CD8-positive, alpha-beta memory T cell (primary cell): ENCODE results near the gene STX1A. TPM values are rescaled to one million over a fixed set of nuclear protein-coding genes. Genes with fewer than 3 reads are reported as not detected.
"Not testable (repeated sequence)": the region's sequence is repeated elsewhere in the genome, so short reads cannot be mapped to it uniquely, and the experiment has no call there.

Source experiments
- CTCF ChIA-PET: fragments of 350-600 bp; sonication (Branson Sonifier 250); formaldehyde crosslinking; loops from one replicate; lab custom pipeline; 2021; ENCODE audit warnings: antibody characterized with exemption; lab: Charles Lee
- POLR2A ChIA-PET: fragments of 350-600 bp; sonication (Branson Sonifier 250); formaldehyde crosslinking; loops from one replicate; lab custom pipeline; 2021; ENCODE audit warnings: antibody characterized with exemption; lab: Charles Lee
- DNase-seq, 5 donors: peaks; one replicate each; pipeline versions ENCODE4 v3.0.0 to v3.0.0-alpha.2; 2020 to 2022; ENCODE audit warnings: mixed read lengths in 1 of 5
- H3K27ac ChIP-seq: one replicate; pipeline ENCODE4 v1.7.0; 2013; ENCODE audit warnings: low read depth, mild to moderate bottlenecking, low read length, moderate library complexity
- H3K27me3 ChIP-seq: 2 replicates; pipeline ENCODE4 v1.7.0; 2013; ENCODE audit warnings: low read length, mild to moderate bottlenecking; ENCODE audit not compliant: insufficient read depth, poor library complexity, severe bottlenecking
- H3K36me3 ChIP-seq: 2 replicates; pipeline ENCODE4 v1.7.0; 2013; ENCODE audit warnings: mild to moderate bottlenecking, low read length, moderate library complexity; ENCODE audit not compliant: insufficient read depth
- H3K4me1 ChIP-seq: 2 replicates; pipeline ENCODE4 v1.7.0; 2013; ENCODE audit warnings: mild to moderate bottlenecking, low read length, moderate library complexity; ENCODE audit not compliant: insufficient read depth
- H3K4me3 ChIP-seq: 2 replicates; pipeline ENCODE4 v1.7.0; 2013; ENCODE audit warnings: mild to moderate bottlenecking, low read length
- H3K9me3 ChIP-seq: 2 replicates; pipeline ENCODE4 v1.7.0; 2013; ENCODE audit warnings: mild to moderate bottlenecking, low read length
- H3K27ac Mint-ChIP-seq, 8 donors: one replicate each; pipeline ENCODE4 v1.8.0; 2020 to 2021; ENCODE audit warnings: mixed read lengths in 8 of 8, mild to moderate bottlenecking in 6 of 8, inconsistent platforms in 3 of 8, moderate library complexity in 3 of 8
- H3K27me3 Mint-ChIP-seq, 2 donors: one replicate each; pipeline ENCODE4 v1.8.0; 2020 to 2021; ENCODE audit warnings: mixed read lengths in 2 of 2, mild to moderate bottlenecking in 1 of 2, moderate library complexity in 1 of 2
- H3K36me3 Mint-ChIP-seq, 3 donors: one replicate each; pipeline ENCODE4 v1.8.0; 2020 to 2021; ENCODE audit warnings: mixed read lengths in 3 of 3, inconsistent platforms in 1 of 3, mild to moderate bottlenecking in 1 of 3
- H3K4me1 Mint-ChIP-seq, 3 donors: one replicate each; pipeline ENCODE4 v1.8.0; 2020 to 2021; ENCODE audit warnings: mixed read lengths in 3 of 3, inconsistent platforms in 1 of 3, mild to moderate bottlenecking in 1 of 3
- H3K4me3 Mint-ChIP-seq, 7 donors: one replicate each; pipeline ENCODE4 v1.8.0; 2020 to 2021; ENCODE audit warnings: mixed read lengths in 7 of 7, mild to moderate bottlenecking in 6 of 7, moderate library complexity in 4 of 7, inconsistent platforms in 2 of 7
- H3K9me3 Mint-ChIP-seq, 5 donors: one replicate each; pipeline ENCODE4 v1.8.0; 2020 to 2022; ENCODE audit warnings: mixed read lengths in 5 of 5, mild to moderate bottlenecking in 3 of 5, moderate library complexity in 2 of 5, inconsistent platforms in 1 of 5
- polyA plus RNA-seq: library from polyadenylated mRNA; unstranded; fragments of 300-500 nt; fragmentation: Illumina TruSeq; gene quantifications from one replicate; pipeline ENCODE4 v1.2.3, GENCODE V29; 2021
- total RNA-seq, 2 experiments: library from RNA; stranded (reverse); gene quantifications; one replicate each; pipeline ENCODE4 v1.2.3, GENCODE V29; 2021

STX1A gene
- total and polyA plus RNA-seq, 3 experiments from 2014 or later, result 1.5 to 18.8 (median 18.4) TPM

DNA sequence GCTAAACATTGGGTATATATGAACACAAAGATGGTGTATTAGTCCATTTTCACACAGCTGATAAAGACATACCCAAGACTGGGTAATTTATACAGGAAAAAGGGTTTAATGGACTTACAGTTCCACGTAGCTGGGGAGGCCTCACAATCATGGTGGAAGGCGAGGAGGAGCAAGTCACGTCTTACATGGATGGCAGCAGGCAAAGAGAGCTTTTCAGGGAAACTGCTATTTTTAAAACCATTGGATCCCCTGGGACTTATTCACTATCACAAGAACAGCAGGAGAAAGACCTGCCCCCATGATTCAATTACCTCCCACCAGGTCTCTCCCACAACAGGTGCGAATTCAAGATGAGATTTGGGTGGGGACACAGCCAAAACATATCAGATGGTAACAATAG lies 64.2 kb downstream of the STX1A start:
- H3K9me3 Mint-ChIP-seq, H3K27me3 ChIP-seq, H3K9me3 ChIP-seq, H3K4me3 Mint-ChIP-seq, H3K36me3 ChIP-seq, H3K27ac ChIP-seq, DNase-seq, H3K4me1 Mint-ChIP-seq, H3K4me1 ChIP-seq, H3K4me3 ChIP-seq, CTCF ChIA-PET, H3K27ac Mint-ChIP-seq, H3K36me3 Mint-ChIP-seq, POLR2A ChIA-PET: not testable (repeated sequence)
- peaks cover 18 to 45% of the 10 kb centered on the region in 2 donors for H3K27me3 Mint-ChIP-seq

DNA sequence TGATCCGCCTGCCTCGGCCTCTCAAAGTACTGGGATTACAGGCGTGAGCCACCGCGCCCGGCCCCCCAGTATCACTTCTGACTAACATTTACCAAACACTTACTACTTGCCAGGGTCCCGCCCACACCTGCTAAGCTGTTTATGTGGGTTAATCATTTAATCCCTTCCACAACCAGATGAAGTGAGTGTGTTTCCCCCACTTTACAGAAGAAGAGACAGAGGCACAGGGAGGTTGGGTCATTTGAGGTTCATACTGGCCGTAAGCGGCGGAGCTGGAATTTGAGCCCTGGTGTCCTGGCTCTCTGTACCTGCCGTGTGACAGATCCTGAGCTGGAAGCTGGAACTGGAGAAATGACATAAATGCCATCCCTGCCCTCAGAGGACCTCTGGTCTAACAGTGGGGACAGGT lies 66.9 kb downstream of the STX1A start:
- no peaks in the 10 kb centered on the region for H3K36me3 ChIP-seq
- POLR2A ChIA-PET, result no interaction called here
- peaks cover 7% of the 10 kb centered on the region for H3K4me1 ChIP-seq
- Mint-ChIP-seq H3K9me3 (no peaks in the 10 kb centered on the region), H3K36me3 (no peaks in the 10 kb centered on the region), H3K4me1 (peaks cover 7 to 12% (median 9%) of the 10 kb centered on the region in 3 donors), H3K4me3 (no peak overlapping the region), H3K27ac (peak overlapping the region in 1 of 8 donors; percentile 39), H3K27me3 (peaks cover 28 to 60% of the 10 kb centered on the region in 2 donors)
- H3K27me3 ChIP-seq, result peaks cover 19% of the 10 kb centered on the region
- H3K4me3 ChIP-seq, result no peak overlapping the region
- no peaks in the 10 kb centered on the region for H3K9me3 ChIP-seq
- CTCF ChIA-PET, result interaction anchor here (0.9 to 1.3 kb wide), 2 partner anchors 9 to 46 kb away, joined by 3 read pairs; no protein-coding TSS in a partner anchor
- H3K27ac ChIP-seq, result no peak overlapping the region
- DNase-seq, result no peak

DNA sequence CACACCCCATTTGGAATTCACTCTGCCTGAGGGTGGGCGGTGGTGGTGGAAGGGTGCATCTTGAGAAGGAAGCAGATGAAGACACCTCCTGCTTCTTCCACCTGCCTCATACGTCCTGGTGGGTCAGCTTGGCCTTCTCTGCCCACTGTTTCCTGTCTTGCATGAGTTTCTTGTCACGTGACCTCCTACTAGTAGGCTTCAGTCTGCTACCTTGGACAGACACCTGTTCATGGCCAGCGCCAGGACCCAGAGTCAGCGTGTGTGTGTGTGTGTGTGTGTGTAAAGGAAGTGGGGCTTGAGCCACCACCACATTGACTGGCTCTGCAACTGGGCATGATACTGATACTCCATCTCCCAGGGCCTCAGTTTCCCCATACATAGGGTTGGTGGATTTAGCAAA lies 68.9 kb downstream of the STX1A start:
- Mint-ChIP-seq H3K36me3 (no peaks in the 10 kb centered on the region), H3K9me3 (no peaks in the 10 kb centered on the region), H3K27me3 (peaks cover 38 to 73% of the 10 kb centered on the region in 2 donors), H3K4me1 (peaks cover 7 to 12% (median 9%) of the 10 kb centered on the region in 3 donors), H3K27ac (no peak overlapping the region), H3K4me3 (no peak overlapping the region)
- H3K27me3 ChIP-seq, result peaks cover 34% of the 10 kb centered on the region
- POLR2A ChIA-PET, result no interaction called here
- peaks cover 7% of the 10 kb centered on the region for H3K4me1 ChIP-seq
- CTCF ChIA-PET, result no interaction called here
- no peaks in the 10 kb centered on the region for H3K36me3 ChIP-seq
- no peak for DNase-seq
- H3K27ac ChIP-seq, result no peak overlapping the region
- no peaks in the 10 kb centered on the region for H3K9me3 ChIP-seq
- no peak overlapping the region for H3K4me3 ChIP-seq

DNA sequence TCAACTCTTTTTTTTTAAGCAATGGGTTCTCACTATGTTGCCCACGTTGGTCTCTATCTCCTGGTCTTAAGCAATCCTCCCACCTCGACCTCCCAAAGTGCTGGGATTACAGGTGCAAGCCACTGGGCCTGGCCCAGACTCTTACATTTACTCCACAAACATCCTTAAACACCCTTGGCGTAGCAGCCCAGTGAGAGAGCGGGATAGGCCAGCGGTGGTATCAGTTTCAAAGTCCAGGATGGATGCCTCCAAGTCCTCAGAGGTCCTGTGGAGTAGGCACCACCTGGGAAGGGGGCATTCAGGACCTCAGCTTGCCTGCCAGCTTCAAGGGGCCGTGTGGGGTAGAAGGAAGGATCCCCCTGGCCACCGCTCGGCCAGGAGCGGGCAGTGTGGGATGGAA lies 69.9 kb downstream of the STX1A start:
- H3K4me1 ChIP-seq, result peaks cover 7% of the 10 kb centered on the region
- H3K4me3 ChIP-seq, result no peak overlapping the region
- no peaks in the 10 kb centered on the region for H3K36me3 Mint-ChIP-seq
- H3K9me3 Mint-ChIP-seq, result no peaks in the 10 kb centered on the region
- H3K27ac Mint-ChIP-seq, result no peak overlapping the region
- H3K9me3 ChIP-seq, result no peaks in the 10 kb centered on the region
- H3K4me3 Mint-ChIP-seq, result peak overlapping the region in 2 of 7 donors; percentile 30 to 49
- H3K4me1 Mint-ChIP-seq, result peaks cover 7 to 12% (median 9%) of the 10 kb centered on the region in 3 donors
- H3K27me3 Mint-ChIP-seq, result peaks cover 43 to 73% of the 10 kb centered on the region in 2 donors
- H3K27ac ChIP-seq, result no peak overlapping the region
- peaks cover 34% of the 10 kb centered on the region for H3K27me3 ChIP-seq
- CTCF ChIA-PET, result no interaction called here
- POLR2A ChIA-PET, result no interaction called here
- no peak for DNase-seq
- no peaks in the 10 kb centered on the region for H3K36me3 ChIP-seq

Other genes starting within 250 kb of the STX1A start
- 100 to 1,000 TPM; 112 to 118 TPM for gene BAZ1B, start 197.4 kb downstream of the STX1A start, total RNA-seq
- gene BAZ1B, start 197.4 kb downstream of the STX1A start, polyA plus RNA-seq, result 31.1 TPM
- 10 to 100 TPM; 68.9 to 72.6 TPM for gene BCL7B, start 162.0 kb downstream of the STX1A start, total RNA-seq
- 101 TPM for gene BCL7B, start 162.0 kb downstream of the STX1A start, polyA plus RNA-seq
- 10 to 100 TPM; 29.1 to 31.3 TPM for gene TBL2, start 141.1 kb downstream of the STX1A start, total RNA-seq
- 17.0 TPM for gene TBL2, start 141.1 kb downstream of the STX1A start, polyA plus RNA-seq
- not detected for gene MLXIPL, start 95.1 kb downstream of the STX1A start, total RNA-seq
- not detected for gene MLXIPL, start 95.1 kb downstream of the STX1A start, polyA plus RNA-seq
- gene VPS37D, start 51.8 kb downstream of the STX1A start, total RNA-seq, result under 1 TPM in 1 of 2 experiments, not detected in 1; 0.18 TPM
- 0.17 TPM for gene VPS37D, start 51.8 kb downstream of the STX1A start, polyA plus RNA-seq
- gene DNAJC30, start 36.2 kb downstream of the STX1A start, total RNA-seq, result 10 to 100 TPM; 10.9 to 12.4 TPM
- gene DNAJC30, start 36.2 kb downstream of the STX1A start, polyA plus RNA-seq, result 10.0 TPM
- 100 to 1,000 TPM; 102 to 113 TPM for gene BUD23, start 36.1 kb downstream of the STX1A start, total RNA-seq
- gene BUD23, start 36.1 kb downstream of the STX1A start, polyA plus RNA-seq, result 130 TPM
- gene ABHD11, start 19.1 kb upstream of the STX1A start, total RNA-seq, result 10 to 100 TPM; 23.2 to 26.5 TPM
- gene ABHD11, start 19.1 kb upstream of the STX1A start, polyA plus RNA-seq, result 13.1 TPM
- gene CLDN3, start 50.6 kb upstream of the STX1A start, total RNA-seq, result not detected
- gene CLDN3, start 50.6 kb upstream of the STX1A start, polyA plus RNA-seq, result not detected
- under 1 TPM in 1 of 2 experiments, not detected in 1; 0.15 TPM for gene CLDN4, start 111.3 kb upstream of the STX1A start, total RNA-seq
- not detected for gene CLDN4, start 111.3 kb upstream of the STX1A start, polyA plus RNA-seq
- not detected for gene METTL27, start 122.8 kb upstream of the STX1A start, total RNA-seq
- gene METTL27, start 122.8 kb upstream of the STX1A start, polyA plus RNA-seq, result not detected
- gene TMEM270, start 141.5 kb upstream of the STX1A start, total RNA-seq, result not detected
- not detected for gene TMEM270, start 141.5 kb upstream of the STX1A start, polyA plus RNA-seq